IPS-15b (cell line): ENCODE measurements around the gene KCNQ5.

Experiments used
- H3K27me3 ChIP-seq: one replicate; pipeline ENCODE4 v1.6.1; 2013; ENCODE audit warnings: low read length; ENCODE audit not compliant: control insufficient read depth, insufficient read depth
- H3K36me3 ChIP-seq: one replicate; pipeline ENCODE4 v1.6.1; 2013; ENCODE audit warnings: low read length; ENCODE audit not compliant: control insufficient read depth, insufficient read depth
- H3K4me1 ChIP-seq: one replicate; pipeline ENCODE4 v1.6.1; 2013; ENCODE audit warnings: mild to moderate bottlenecking, low read length; ENCODE audit not compliant: control insufficient read depth, insufficient read depth
- H3K4me3 ChIP-seq: one replicate; pipeline ENCODE4 v1.5.1; 2013; ENCODE audit warnings: low read depth, low read length
- H3K9ac ChIP-seq: one replicate; pipeline ENCODE4 v1.6.1; 2013; ENCODE audit warnings: low read depth, mild to moderate bottlenecking, low read length
- H3K9me3 ChIP-seq: one replicate; pipeline ENCODE4 v1.6.1; 2013; ENCODE audit warnings: mild to moderate bottlenecking, low read length; ENCODE audit not compliant: control insufficient read depth, insufficient read depth

The KCNQ5 gene

GRCh38 chr6:72728706-72729343 lies 107.0 kb downstream of the KCNQ5 start:
- H3K27me3 ChIP-seq: no peaks in the 10 kb centered on the region
- H3K36me3 ChIP-seq: no peaks in the 10 kb centered on the region
- no peaks in the 10 kb centered on the region for H3K4me1 ChIP-seq
- H3K4me3 ChIP-seq: no peak overlapping the region
- no peak overlapping the region for H3K9ac ChIP-seq
- H3K9me3 ChIP-seq: no peaks in the 10 kb centered on the region

GRCh38 chr6:72733045-72733444 lies 111.2 kb downstream of the KCNQ5 start:
- H3K9me3 ChIP-seq: no peaks in the 10 kb centered on the region
- H3K4me1 ChIP-seq: no peaks in the 10 kb centered on the region
- H3K36me3 ChIP-seq: no peaks in the 10 kb centered on the region
- no peaks in the 10 kb centered on the region for H3K27me3 ChIP-seq
- H3K9ac ChIP-seq: no peak overlapping the region
- no peak overlapping the region for H3K4me3 ChIP-seq

- Histone ChIP-seq H3K27me3 (no peaks in the 10 kb centered on the region), H3K9ac (no peak overlapping the region), H3K36me3 (no peaks in the 10 kb centered on the region), H3K4me3 (no peak overlapping the region), H3K9me3 (no peaks in the 10 kb centered on the region), H3K4me1 (no peaks in the 10 kb centered on the region)
These were observed 116.2 kb downstream of the KCNQ5 start for GRCh38 chr6:72738091-72738490.

- Histone ChIP-seq H3K9me3 (no peaks in the 10 kb centered on the region), H3K9ac (no peak overlapping the region), H3K4me1 (no peaks in the 10 kb centered on the region), H3K36me3 (no peaks in the 10 kb centered on the region), H3K4me3 (no peak overlapping the region), H3K27me3 (no peaks in the 10 kb centered on the region)
These were observed 117.5 kb downstream of the KCNQ5 start for GRCh38 chr6:72739368-72739779.

- Histone ChIP-seq H3K4me1 (no peaks in the 10 kb centered on the region), H3K27me3 (no peaks in the 10 kb centered on the region), H3K4me3 (no peak overlapping the region), H3K9ac (no peak overlapping the region), H3K9me3 (no peaks in the 10 kb centered on the region), H3K36me3 (no peaks in the 10 kb centered on the region)
These were observed 118.3 kb downstream of the KCNQ5 start for GRCh38 chr6:72740135-72740534.

GRCh38 chr6:72741083-72741482 lies 119.2 kb downstream of the KCNQ5 start:
- H3K4me3 ChIP-seq: no peak overlapping the region
- no peaks in the 10 kb centered on the region for H3K27me3 ChIP-seq
- no peak overlapping the region for H3K9ac ChIP-seq
- no peaks in the 10 kb centered on the region for H3K9me3 ChIP-seq
- H3K4me1 ChIP-seq: peaks cover 3% of the 10 kb centered on the region
- no peaks in the 10 kb centered on the region for H3K36me3 ChIP-seq

GRCh38 chr6:72742001-72742673 lies 120.3 kb downstream of the KCNQ5 start:
- H3K4me3 ChIP-seq: no peak overlapping the region
- H3K27me3 ChIP-seq: no peaks in the 10 kb centered on the region
- no peak overlapping the region for H3K9ac ChIP-seq
- H3K9me3 ChIP-seq: no peaks in the 10 kb centered on the region
- peaks cover 3% of the 10 kb centered on the region for H3K4me1 ChIP-seq
- no peaks in the 10 kb centered on the region for H3K36me3 ChIP-seq

- Histone ChIP-seq H3K4me1 (peaks cover 3% of the 10 kb centered on the region), H3K9me3 (no peaks in the 10 kb centered on the region), H3K9ac (no peak overlapping the region), H3K36me3 (no peaks in the 10 kb centered on the region), H3K4me3 (no peak overlapping the region), H3K27me3 (no peaks in the 10 kb centered on the region)
These were observed 124.4 kb downstream of the KCNQ5 start for GRCh38 chr6:72746276-72746675.

GRCh38 chr6:72748759-72749158 lies 126.9 kb downstream of the KCNQ5 start:
- H3K4me1 ChIP-seq: peaks cover 3% of the 10 kb centered on the region

GRCh38 chr6:72755752-72756151 lies 133.9 kb downstream of the KCNQ5 start:
- H3K9me3 ChIP-seq: no peaks in the 10 kb centered on the region
- no peak overlapping the region for H3K9ac ChIP-seq
- no peaks in the 10 kb centered on the region for H3K36me3 ChIP-seq
- H3K4me1 ChIP-seq: no peaks in the 10 kb centered on the region
- no peaks in the 10 kb centered on the region for H3K27me3 ChIP-seq
- no peak overlapping the region for H3K4me3 ChIP-seq

More at GRCh38 chr6:72748759-72749158, 126.9 kb downstream of the KCNQ5 start:
- Histone ChIP-seq H3K27me3 (no peaks in the 10 kb centered on the region), H3K4me3 (no peak overlapping the region), H3K9me3 (no peaks in the 10 kb centered on the region), H3K9ac (no peak overlapping the region), H3K36me3 (no peaks in the 10 kb centered on the region)

GRCh38 chr6:72757048-72757447 lies 135.2 kb downstream of the KCNQ5 start:
- Histone ChIP-seq H3K4me1 (no peaks in the 10 kb centered on the region), H3K36me3 (no peaks in the 10 kb centered on the region), H3K9me3 (no peaks in the 10 kb centered on the region), H3K9ac (no peak overlapping the region), H3K27me3 (no peaks in the 10 kb centered on the region), H3K4me3 (no peak overlapping the region)

GRCh38 chr6:72757926-72758325 lies 136.1 kb downstream of the KCNQ5 start:
- no peaks in the 10 kb centered on the region for H3K9me3 ChIP-seq
- no peaks in the 10 kb centered on the region for H3K36me3 ChIP-seq
- no peak overlapping the region for H3K9ac ChIP-seq
- H3K4me1 ChIP-seq: no peaks in the 10 kb centered on the region
- no peaks in the 10 kb centered on the region for H3K27me3 ChIP-seq
- H3K4me3 ChIP-seq: no peak overlapping the region
